H1 (cell line): ENCODE data around the gene IL32. TPM values are rescaled to one million over a fixed set of nuclear protein-coding genes. Genes with fewer than 3 reads are reported as not detected.

Experiments
- CTCF ChIA-PET: fragments of 300-600 bp; sonication (Branson Sonifier 250); formaldehyde crosslinking; loops from one replicate; lab custom pipeline; 2021; ENCODE audit not compliant: partially characterized antibody; lab: Charles Lee
- POLR2A ChIA-PET: fragments of 300-600 bp; sonication (Branson Sonifier 250); formaldehyde crosslinking; loops from one replicate; lab custom pipeline; 2021; ENCODE audit warnings: inconsistent platforms; ENCODE audit not compliant: partially characterized antibody; lab: Charles Lee
- DNase-seq, 2 experiments: peaks; one replicate each; pipeline versions ENCODE4 v3.0.0 to v3.0.0-alpha.2; 2010 to 2022; ENCODE audit warnings: low spot score in 2 of 2, low read depth in 1 of 2, mixed read lengths in 1 of 2
- FAIRE-seq: peaks from 2 replicates; lab custom pipeline; 2011; peaks lifted over from hg19 to GRCh38; lab: Jason Lieb, UNC
- H2AFZ ChIP-seq: 2 replicates; pipeline ENCODE4 v1.8.1; 2012; ENCODE audit warnings: low read length, inconsistent platforms
- H2AK5ac ChIP-seq: 2 replicates; pipeline ENCODE4 v1.6.1; 2013; ENCODE audit warnings: low read depth, low read length
- H2BK120ac ChIP-seq: replicated peaks from 2 replicates; pipeline ENCODE3; 2013; ENCODE audit warnings: low read depth, low read length, inconsistent platforms
- H2BK12ac ChIP-seq: 2 replicates; pipeline ENCODE4 v1.6.1; 2013; ENCODE audit warnings: low read depth, low read length
- H2BK15ac ChIP-seq: 2 replicates; pipeline ENCODE4 v1.6.1; 2013; ENCODE audit warnings: low read length
- H2BK20ac ChIP-seq: 2 replicates; pipeline ENCODE4 v1.6.1; 2013; ENCODE audit warnings: low read length
- H2BK5ac ChIP-seq: 2 replicates; pipeline ENCODE4 v1.6.1; 2013; ENCODE audit warnings: low read depth, low read length
- H3K14ac ChIP-seq: 2 replicates; pipeline ENCODE4 v1.6.1; 2013; ENCODE audit warnings: inconsistent platforms; ENCODE audit not compliant: insufficient read length
- H3K18ac ChIP-seq: 2 replicates; pipeline ENCODE4 v1.6.1; 2013; ENCODE audit warnings: low read length; ENCODE audit errors: extremely low read depth
- H3K23ac ChIP-seq: 2 replicates; pipeline ENCODE4 v1.6.1; 2013; ENCODE audit warnings: inconsistent platforms; ENCODE audit not compliant: insufficient read length
- H3K23me2 ChIP-seq: 2 replicates; pipeline ENCODE4 v1.6.1; 2013; ENCODE audit warnings: low read depth, low read length
- H3K27ac ChIP-seq: 2 replicates; pipeline ENCODE4 v1.6.1; 2011; ENCODE audit warnings: low read depth, low read length, inconsistent platforms
- H3K27me3 ChIP-seq, 4 experiments: replicated peaks in 1 of 4; 1 replicate in 1 of 4; 2 replicates in 3 of 4; pipeline versions ENCODE4 v1.6.1 to v1.8.1; 2011 to 2013; ENCODE audit warnings: low read length in 3 of 4, mild to moderate bottlenecking in 3 of 4, inconsistent platforms in 2 of 4, mixed read lengths in 2 of 4, moderate library complexity in 1 of 4; ENCODE audit not compliant: control insufficient read depth in 3 of 4, insufficient read depth in 3 of 4; ENCODE audit errors: extremely low read depth in 1 of 4
- H3K36me3 ChIP-seq, 4 experiments: 2 replicates each; pipeline versions ENCODE4 v1.6.1 to v1.8.1; 2011 to 2013; ENCODE audit warnings: mild to moderate bottlenecking in 4 of 4, low read length in 3 of 4, moderate library complexity in 2 of 4, control low read depth in 1 of 4, inconsistent platforms in 1 of 4; ENCODE audit not compliant: insufficient read depth in 4 of 4, control insufficient read depth in 2 of 4
- H3K4ac ChIP-seq: replicated peaks from 2 replicates; pipeline ENCODE3; 2013; ENCODE audit warnings: low read length, low read depth, mixed read lengths, inconsistent platforms; ENCODE audit not compliant: insufficient read length
- H3K4me1 ChIP-seq, 4 experiments: replicated peaks in 1 of 4; 1 replicate in 1 of 4; 2 replicates in 3 of 4; pipeline versions ENCODE4 v1.6.1 to v1.8.1; 2011 to 2013; ENCODE audit warnings: low read length in 3 of 4, inconsistent platforms in 2 of 4, mixed read lengths in 1 of 4; ENCODE audit not compliant: insufficient read depth in 4 of 4, control insufficient read depth in 3 of 4
- H3K4me2 ChIP-seq, 2 experiments: 2 replicates each; pipeline versions ENCODE4 v1.6.1 to v1.8.1; 2011 to 2013; ENCODE audit warnings: low read depth in 2 of 2, low read length in 2 of 2, control low read depth in 1 of 2, inconsistent platforms in 1 of 2, mild to moderate bottlenecking in 1 of 2; ENCODE audit not compliant: insufficient read depth in 1 of 2
- H3K4me3 ChIP-seq, 4 experiments: fragments of 200-600, 300-600 bp in 1 of 4; sonication (generic), shearing (Covaris generic), sonication (Bioruptor Twin) in 1 of 4; 2 replicates each; pipeline versions ENCODE4 v1.5.1 to v1.8.1; 2011 to 2016; ENCODE audit warnings: low read length in 4 of 4, low read depth in 3 of 4, control low read depth in 2 of 4, inconsistent platforms in 2 of 4, mild to moderate bottlenecking in 2 of 4, mixed read lengths in 1 of 4, moderate library complexity in 1 of 4; ENCODE audit not compliant: insufficient read depth in 2 of 4; ENCODE audit errors: extremely low read depth in 1 of 4
- H3K56ac ChIP-seq: replicated peaks from 2 replicates; pipeline ENCODE3; 2013; ENCODE audit warnings: low read depth, mild to moderate bottlenecking, mixed read lengths, low read length, inconsistent platforms; ENCODE audit not compliant: insufficient read length
- H3K79me1 ChIP-seq: 2 replicates; pipeline ENCODE4 v1.6.1; 2013; ENCODE audit warnings: low read depth, low read length, control low read depth
- H3K79me2 ChIP-seq, 2 experiments: 2 replicates each; pipeline versions ENCODE4 v1.6.1 to v1.8.1; 2012 to 2013; ENCODE audit warnings: low read length in 2 of 2, mild to moderate bottlenecking in 2 of 2, inconsistent platforms in 1 of 2; ENCODE audit not compliant: insufficient read depth in 2 of 2, control insufficient read depth in 1 of 2
- H3K9ac ChIP-seq, 4 experiments: replicated peaks in 1 of 4; 1 replicate in 1 of 4; 2 replicates in 3 of 4; pipeline versions ENCODE4 v1.6.1 to v1.8.1; 2011 to 2013; ENCODE audit warnings: low read depth in 3 of 4, low read length in 3 of 4, control low read depth in 2 of 4, mild to moderate bottlenecking in 2 of 4, moderate library complexity in 2 of 4, inconsistent platforms in 1 of 4; ENCODE audit errors: extremely low read depth in 1 of 4
- H3K9me3 ChIP-seq, 2 experiments: 2 replicates each; pipeline versions ENCODE4 v1.6.1 to v1.8.1; 2012 to 2013; ENCODE audit warnings: mild to moderate bottlenecking in 2 of 2, moderate library complexity in 2 of 2, control low read depth in 1 of 2, inconsistent platforms in 1 of 2, low read depth in 1 of 2, low read length in 1 of 2, mixed read lengths in 1 of 2; ENCODE audit not compliant: insufficient read depth in 2 of 2
- H4K20me1 ChIP-seq, 2 experiments: replicated peaks in 1 of 2; 2 replicates each; pipeline versions ENCODE3 to v1.8.1; 2011 to 2013; ENCODE audit warnings: inconsistent platforms in 2 of 2, low read length in 2 of 2, mild to moderate bottlenecking in 1 of 2; ENCODE audit not compliant: insufficient read depth in 2 of 2, control insufficient read depth in 1 of 2
- H4K5ac ChIP-seq: 2 replicates; pipeline ENCODE4 v1.6.1; 2013; ENCODE audit warnings: low read length, low read depth, mixed read lengths, inconsistent platforms; ENCODE audit not compliant: insufficient read length
- H4K8ac ChIP-seq: 2 replicates; pipeline ENCODE4 v1.8.0; 2013; ENCODE audit warnings: mild to moderate bottlenecking, moderate library complexity, low read length, inconsistent platforms; ENCODE audit not compliant: insufficient read depth; ENCODE audit errors: extremely low read depth
- H4K91ac ChIP-seq: replicated peaks from 2 replicates; pipeline ENCODE3; 2013; ENCODE audit warnings: low read length, mixed read lengths, inconsistent platforms; ENCODE audit not compliant: insufficient read length
- ASH2L ChIP-seq: fragments of 200-600, 300-600 bp; sonication (generic); IDR thresholded peaks from one replicate; pipeline ENCODE4 v1.7.1; 2017; ENCODE audit warnings: low read length
- BACH1 ChIP-seq: IDR thresholded peaks from 2 replicates; pipeline ENCODE4 v1.6.1; 2012; ENCODE audit warnings: low read length, improper control_type of control experiment
- BRCA1 ChIP-seq: IDR thresholded peaks from 2 replicates; pipeline ENCODE4 v1.6.1; 2012; ENCODE audit warnings: low read depth, low read length, improper control_type of control experiment
- CHD1 ChIP-seq: IDR thresholded peaks from 2 replicates; pipeline ENCODE4 v1.6.1; 2012; ENCODE audit warnings: low read depth, low read length, improper control_type of control experiment
- JUND ChIP-seq: IDR thresholded peaks from 2 replicates; pipeline ENCODE4 v1.6.1; 2011; ENCODE audit warnings: mild to moderate bottlenecking, improper control_type of control experiment, low read length
- PHF8 ChIP-seq: fragments of 200-600 bp; sonication (generic); conservative IDR thresholded peaks from 2 replicates; pipeline ENCODE4 v1.7.1; 2012; ENCODE audit warnings: low read depth, mild to moderate bottlenecking, inconsistent platforms, low read length, moderate library complexity
- RBBP5 ChIP-seq: IDR thresholded peaks from 2 replicates; pipeline ENCODE4 v1.7.1; 2012; ENCODE audit warnings: low read depth, mild to moderate bottlenecking, inconsistent platforms, low read length, moderate library complexity, borderline replicate concordance
- SP1 ChIP-seq: IDR thresholded peaks from 2 replicates; pipeline ENCODE4 v1.6.1; 2011; ENCODE audit warnings: low read depth, low read length
- SRF ChIP-seq: IDR thresholded peaks from 2 replicates; pipeline ENCODE4 v1.6.1; 2011; ENCODE audit warnings: mild to moderate bottlenecking, low read depth, low read length, moderate library complexity
- TBP ChIP-seq: IDR thresholded peaks from 2 replicates; pipeline ENCODE4 v1.6.1; 2011; ENCODE audit warnings: low read depth, low read length, improper control_type of control experiment
- TEAD4 ChIP-seq: IDR thresholded peaks from 2 replicates; pipeline ENCODE4 v1.6.1; 2012; ENCODE audit warnings: low read depth, low read length, inconsistent platforms, mixed read lengths
- WGBS, 2 experiments: shearing (Covaris generic) in 1 of 2; methylation state at CpG; one replicate each; pipeline versions ENCODE4 v1.1.6 to v1.1.7; 2013 to 2015; ENCODE audit warnings: low lambda C conversion rate in 2 of 2, mixed read lengths in 2 of 2, inconsistent platforms in 1 of 2, low coverage in 1 of 2, missing lambda C conversion rate in 1 of 2; ENCODE audit not compliant: insufficient replicate concordance in 2 of 2, insufficient coverage in 1 of 2, insufficient read length in 1 of 2; ENCODE audit errors: extremely low coverage in 1 of 2, missing lambda C conversion rate in 1 of 2; 5-methylcytosine and 5-hydroxymethylcytosine counted together
- polyA plus RNA-seq, 7 experiments: library from polyadenylated mRNA; depleted of rRNA in 3 of 7; stranded (reverse) in 5 of 7; unstranded in 2 of 7; fragments of >200 nt in 5 of 7; fragments of 200-250 nt in 2 of 7; gene quantifications; 1 replicate in 5 of 7; 2 replicates in 1 of 7; 4 replicates in 1 of 7; pipeline versions ENCODE4 v1.2.1 to v1.2.3, GENCODE V29; 2011 to 2013; ENCODE audit warnings: missing spikeins in 2 of 7, mixed read lengths in 2 of 7
- total RNA-seq: library from RNA; stranded (reverse); fragmentation: NEBNext Ultra II Directional; extraction: Animal tissue kit (Norgen Biotek cat#: 25700); gene quantifications from 2 replicates; pipeline ENCODE4 v1.2.1, GENCODE V29; 2021
- TF ChIP-seq, protein P1 (sequence below): IDR thresholded peaks from 2 replicates; pipeline ENCODE4 v1.6.1; 2011; ENCODE audit warnings: low read depth, mild to moderate bottlenecking, low read length; ENCODE audit not compliant: insufficient read depth

The IL32 gene
- total and polyA plus RNA-seq, 2 of the 8 experiments (the other 6 are each of a cell fraction or from before 2014, with no cell fraction given): 2.7 to 5.0 TPM

DNA sequence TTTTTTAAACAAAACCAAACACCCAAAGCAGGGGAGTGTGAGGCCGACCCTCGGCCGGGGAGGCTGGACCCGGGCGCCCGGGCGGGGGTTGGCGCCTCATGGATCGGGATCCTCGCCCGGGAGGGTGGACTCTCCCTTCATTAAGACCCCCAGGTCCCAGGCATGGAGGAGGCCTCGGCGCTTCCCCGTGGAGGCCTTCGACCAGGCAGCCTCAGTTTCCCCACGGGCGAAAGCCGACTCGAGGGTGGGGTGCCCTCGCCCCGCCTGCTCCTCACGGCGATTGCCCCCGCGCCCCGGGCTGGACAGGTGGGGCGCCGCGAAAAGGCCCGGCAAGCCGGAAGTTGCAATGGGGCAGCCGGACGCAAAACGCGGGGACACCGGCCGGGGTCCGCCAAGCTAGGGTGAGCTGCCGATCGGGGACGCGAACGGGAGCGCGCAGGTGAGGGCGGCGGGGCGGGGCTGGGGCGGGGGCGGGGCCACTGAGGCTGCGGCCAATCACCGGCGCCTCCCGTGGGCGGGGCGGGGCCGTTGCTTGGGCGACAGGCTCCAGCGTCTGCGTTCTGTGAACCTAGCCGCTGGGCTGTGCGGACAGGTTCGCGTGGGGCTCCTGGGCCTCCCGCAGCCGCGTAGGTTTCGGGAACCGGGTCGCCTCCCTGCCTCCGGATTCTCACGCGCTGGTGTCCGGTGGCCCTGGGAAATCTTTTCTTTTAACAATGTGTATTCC is 40.9 kb downstream of the IL32 start:
- H2BK5ac ChIP-seq: peak overlapping the region; percentile 85; the same call in 1 of the 2 replicates
- H2AK5ac ChIP-seq: no peak overlapping the region
- FAIRE-seq (no peak), DNase-seq (peak in 1 of 2 experiments; percentile 97)
- H3K9me3 ChIP-seq: no peaks in the 10 kb centered on the region
- no peaks in the 10 kb centered on the region; the same call in 1 of the 2 replicates for H3K23me2 ChIP-seq
- peak overlapping the region; percentile 48 to 90 for H3K4me2 ChIP-seq
- no peaks in the 10 kb centered on the region for H3K79me2 ChIP-seq
- no peak overlapping the region for H3K23ac ChIP-seq
- 2% methylated on average over 68 of the region's 74 CpGs; no CpG with 5 or more reads in 1 of the 2 experiments for WGBS, 2 experiments
- no peaks in the 10 kb centered on the region for H3K79me1 ChIP-seq
- peaks cover 2 to 5% (median 4%) of the 10 kb centered on the region in 4 experiments; a peak in 5 of 7 replicates for H3K4me1 ChIP-seq
- peak overlapping the region; percentile 95 for H4K5ac ChIP-seq
- H4K8ac ChIP-seq: peak overlapping the region; percentile 97
- no peaks in the 10 kb centered on the region for H3K27me3 ChIP-seq
- H3K4me3 ChIP-seq: peak overlapping the region; percentile 41 to 79 (median 64)
- CTCF ChIA-PET: interaction anchor here (0.7 to 36.8 kb wide), 6 partner anchors 9 to 105 kb away, joined by 3 to 619 read pairs (median 10); partner anchors contain the start of genes ZNF213 and ZSCAN10
- H2AFZ ChIP-seq: no peak overlapping the region
- peak overlapping the region; percentile 71; the same call in 1 of the 2 replicates for H3K18ac ChIP-seq
- peak overlapping the region; percentile 100 for H4K91ac ChIP-seq
- peak overlapping the region; percentile 54 for H2BK120ac ChIP-seq
- no peak overlapping the region for H3K14ac ChIP-seq
- peak overlapping the region; percentile 78 for H3K4ac ChIP-seq
- no peak overlapping the region for H2BK15ac ChIP-seq
- peak overlapping the region; percentile 85 for H3K27ac ChIP-seq
- peak overlapping the region; percentile 31 to 70 (median 67); a peak in 6 of 7 replicates for H3K9ac ChIP-seq
- POLR2A ChIA-PET: interaction anchor here (0.6 to 15.4 kb wide), 13 partner anchors 8 to 99 kb away, joined by 3 to 169 read pairs (median 4); partner anchors contain the start of genes ZNF213 and ZSCAN10
- H2BK20ac ChIP-seq: no peak overlapping the region
- no peak overlapping the region for H2BK12ac ChIP-seq
- H3K36me3 ChIP-seq: no peaks in the 10 kb centered on the region
- H4K20me1 ChIP-seq: no peaks in the 10 kb centered on the region
- H3K56ac ChIP-seq: peak overlapping the region; percentile 69
- TF ChIP-seq BRCA1: no peak
- no peak for TF ChIP-seq TEAD4
- TF ChIP-seq BACH1: peak; percentile 24; the same call in 1 of the 2 replicates
- TF ChIP-seq SRF: no peak
- no peak for TF ChIP-seq CHD1
- no peak for TF ChIP-seq JUND
- TF ChIP-seq, protein P1, sequence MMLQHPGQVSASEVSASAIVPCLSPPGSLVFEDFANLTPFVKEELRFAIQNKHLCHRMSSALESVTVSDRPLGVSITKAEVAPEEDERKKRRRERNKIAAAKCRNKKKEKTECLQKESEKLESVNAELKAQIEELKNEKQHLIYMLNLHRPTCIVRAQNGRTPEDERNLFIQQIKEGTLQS: no peak
- TF ChIP-seq PHF8: peak; percentile 69; the same call in 1 of the 2 replicates
- peak; percentile 40; the same call in 1 of the 2 replicates for TF ChIP-seq RBBP5
- no peak for TF ChIP-seq SP1
- TF ChIP-seq TBP: peak; percentile 34; the same call in 1 of the 2 replicates
- peak; percentile 30 for TF ChIP-seq ASH2L
